ENCODE measurements around the gene SNAPIN. TPM values are rescaled to one million over a fixed set of nuclear protein-coding genes. Genes with fewer than 3 reads are reported as not detected.

SNAPIN gene
- total RNA-seq, 1 donor, result 46.0 TPM

DNA sequence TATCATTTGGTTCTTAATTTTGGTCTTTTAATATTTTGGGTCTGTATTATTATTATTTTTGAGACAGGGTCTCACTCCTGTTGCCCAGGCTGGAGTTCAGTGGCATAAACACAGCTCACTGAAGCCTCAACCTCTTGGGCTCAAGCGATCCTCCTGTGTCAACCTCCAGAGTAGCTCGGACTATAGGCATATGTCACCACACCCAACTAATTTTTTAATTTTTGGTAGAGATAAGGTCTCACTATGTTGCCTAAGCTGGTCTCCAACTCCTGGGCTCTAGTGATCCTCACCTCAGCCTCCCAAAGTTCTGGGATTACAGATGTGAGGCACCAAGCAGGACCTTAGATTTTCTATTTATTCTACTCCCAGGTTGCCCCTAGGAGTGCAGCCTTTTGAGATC, 15.0 kb downstream of the SNAPIN start:
- DNase-seq (ENCODE audit: low read depth in 2 of 3, low spot score in 2 of 3), result no peak

DNA sequence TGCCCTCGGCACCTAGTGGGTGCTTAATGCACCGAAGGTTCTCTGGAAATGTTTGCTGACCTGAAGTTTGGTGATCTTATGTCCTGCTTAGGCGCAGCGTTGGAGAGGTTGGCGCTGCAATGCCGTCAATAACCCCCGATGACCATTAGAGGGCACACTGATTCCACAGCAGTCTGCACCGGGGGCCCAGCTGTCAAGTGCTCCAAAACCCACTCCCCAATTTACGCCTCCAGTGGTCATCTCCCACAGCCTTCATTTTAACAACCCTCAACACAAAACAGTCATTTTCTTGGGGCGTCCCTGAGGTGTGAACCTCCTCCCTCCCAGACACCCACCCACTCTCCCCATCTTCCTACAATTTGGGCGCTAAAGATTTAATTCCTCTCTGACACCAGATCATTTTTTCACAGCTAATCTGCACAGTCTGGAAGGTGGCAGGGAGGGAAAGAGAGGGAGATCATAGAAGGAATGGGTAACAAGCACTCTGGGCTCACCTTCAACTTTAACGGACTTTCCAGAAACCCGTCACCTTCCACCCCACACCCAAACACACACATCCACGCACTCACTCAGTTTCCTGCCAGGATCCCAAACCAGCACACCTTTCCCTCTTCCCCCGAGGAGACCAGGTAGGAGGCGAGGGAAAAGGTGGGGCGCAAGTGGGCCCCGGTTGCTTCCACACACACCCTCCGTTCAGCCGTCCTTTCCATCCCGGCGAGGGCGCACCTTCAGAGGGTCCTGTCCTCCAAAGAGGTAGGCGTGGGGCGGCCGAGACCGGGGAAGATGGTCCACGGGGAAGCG, 19.4 kb downstream of the SNAPIN start:
- peak in 2 of 3 donors; percentile 37 to 60 for DNase-seq (ENCODE audit: low read depth in 2 of 3, low spot score in 2 of 3)

DNA sequence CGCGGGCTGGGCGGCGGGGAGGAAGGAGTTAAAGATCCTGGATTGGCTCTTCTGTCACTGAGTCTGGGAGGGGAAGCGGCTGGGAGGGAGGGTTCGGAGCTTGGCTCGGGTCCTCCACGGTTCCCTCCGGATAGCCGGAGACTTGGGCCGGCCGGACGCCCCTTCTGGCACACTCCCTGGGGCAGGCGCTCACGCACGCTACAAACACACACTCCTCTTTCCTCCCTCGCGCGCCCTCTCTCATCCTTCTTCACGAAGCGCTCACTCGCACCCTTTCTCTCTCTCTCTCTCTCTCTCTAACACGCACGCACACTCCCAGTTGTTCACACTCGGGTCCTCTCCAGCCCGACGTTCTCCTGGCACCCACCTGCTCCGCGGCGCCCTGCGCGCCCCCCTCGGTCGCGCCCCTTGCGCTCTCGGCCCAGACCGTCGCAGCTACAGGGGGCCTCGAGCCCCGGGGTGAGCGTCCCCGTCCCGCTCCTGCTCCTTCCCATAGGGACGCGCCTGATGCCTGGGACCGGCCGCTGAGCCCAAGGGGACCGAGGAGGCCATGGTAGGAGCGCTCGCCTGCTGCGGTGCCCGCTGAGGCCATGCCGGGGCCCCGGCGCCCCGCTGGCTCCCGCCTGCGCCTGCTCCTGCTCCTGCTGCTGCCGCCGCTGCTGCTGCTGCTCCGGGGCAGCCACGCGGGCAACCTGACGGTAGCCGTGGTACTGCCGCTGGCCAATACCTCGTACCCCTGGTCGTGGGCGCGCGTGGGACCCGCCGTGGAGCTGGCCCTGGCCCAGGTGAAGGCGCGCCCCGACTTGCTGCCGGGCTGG, 20.2 kb downstream of the SNAPIN start, which contains the start of gene NPR1:
Gene NPR1, plus strand, starts transcription at position 170 of the 818 bp plus-strand sequence. Its CDS starts 421 bp downstream, at position 591.
- DNase-seq (ENCODE audit: low read depth in 2 of 3, low spot score in 2 of 3), result peak in 1 of 3 donors; percentile 15

DNA sequence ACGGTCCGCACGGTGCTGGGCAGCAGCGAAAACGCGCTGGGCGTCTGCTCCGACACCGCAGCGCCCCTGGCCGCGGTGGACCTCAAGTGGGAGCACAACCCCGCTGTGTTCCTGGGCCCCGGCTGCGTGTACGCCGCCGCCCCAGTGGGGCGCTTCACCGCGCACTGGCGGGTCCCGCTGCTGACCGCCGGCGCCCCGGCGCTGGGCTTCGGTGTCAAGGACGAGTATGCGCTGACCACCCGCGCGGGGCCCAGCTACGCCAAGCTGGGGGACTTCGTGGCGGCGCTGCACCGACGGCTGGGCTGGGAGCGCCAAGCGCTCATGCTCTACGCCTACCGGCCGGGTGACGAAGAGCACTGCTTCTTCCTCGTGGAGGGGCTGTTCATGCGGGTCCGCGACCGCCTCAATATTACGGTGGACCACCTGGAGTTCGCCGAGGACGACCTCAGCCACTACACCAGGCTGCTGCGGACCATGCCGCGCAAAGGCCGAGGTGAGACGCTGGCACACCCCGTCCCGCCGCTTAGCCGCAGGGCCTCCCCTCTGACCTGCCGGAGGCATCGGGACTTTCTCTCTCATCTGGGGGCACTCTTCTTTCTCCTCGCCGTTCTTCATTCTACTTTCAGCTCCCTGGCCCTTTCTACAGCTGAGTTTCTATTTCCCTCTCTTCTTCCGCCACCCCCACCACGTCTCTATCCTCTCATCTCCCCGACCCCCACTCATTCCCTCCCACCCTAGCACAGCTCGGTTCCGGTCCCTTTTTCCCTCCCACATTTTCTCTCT, 21.0 kb downstream of the SNAPIN start:
- DNase-seq (ENCODE audit: low read depth in 2 of 3, low spot score in 2 of 3), result peak in 1 of 3 donors; percentile 43

DNA sequence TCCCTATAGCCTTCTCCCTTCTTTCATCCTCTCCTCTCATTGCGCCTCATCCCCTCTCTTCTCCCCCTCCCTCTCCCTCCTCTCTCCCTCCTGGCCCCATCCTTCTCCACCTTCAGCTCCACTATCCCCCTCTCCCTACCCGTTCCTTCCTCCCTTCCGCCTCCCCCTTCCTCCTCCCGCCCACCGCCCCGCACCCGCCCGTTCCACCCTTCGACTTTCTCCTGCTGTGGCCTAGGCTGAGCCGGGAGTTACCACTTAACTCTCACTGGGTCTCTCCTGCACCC, 21.6 kb downstream of the SNAPIN start:
- DNase-seq (ENCODE audit: low read depth in 2 of 3, low spot score in 2 of 3), result no peak

DNA sequence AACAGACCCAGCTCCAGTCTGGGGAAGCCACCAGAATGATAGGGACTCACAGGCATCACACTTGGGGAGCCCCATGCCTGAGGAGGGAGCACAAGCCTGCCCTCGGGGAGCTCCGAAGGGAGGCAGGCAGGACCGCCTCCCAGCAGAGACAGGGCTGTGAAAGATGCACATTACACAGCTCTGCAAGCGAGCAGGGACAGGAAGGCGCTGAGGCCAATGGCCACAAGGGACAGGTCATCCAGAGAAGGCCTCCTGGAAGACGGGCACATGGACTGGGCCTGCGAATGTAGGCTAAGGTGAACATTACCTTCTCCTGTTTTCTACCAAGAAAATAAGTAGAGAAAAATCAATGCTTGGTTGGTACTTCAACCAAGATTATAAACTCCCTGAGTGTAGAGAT, 24.2 kb downstream of the SNAPIN start:
- DNase-seq (ENCODE audit: low read depth in 2 of 3, low spot score in 2 of 3), result no peak

DNA sequence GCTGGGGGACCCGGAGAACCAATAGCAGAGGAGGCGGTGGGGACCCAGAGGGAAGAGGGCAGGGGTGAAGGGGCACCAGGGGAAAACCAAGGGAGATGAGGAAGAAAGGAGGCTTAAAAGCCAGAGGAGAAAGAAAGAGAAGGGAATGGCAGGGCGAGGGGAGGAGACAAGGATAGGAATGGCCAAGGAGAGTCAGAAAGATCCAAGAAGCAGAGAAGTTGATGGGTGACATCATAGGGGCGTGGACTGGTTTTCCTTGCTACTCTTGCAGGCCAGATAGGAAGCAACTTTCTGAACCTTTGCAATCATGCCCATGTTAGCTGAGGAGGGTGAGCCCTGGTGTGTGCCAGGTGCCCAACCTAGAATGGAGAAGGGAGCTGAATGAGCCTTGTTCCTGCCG, 25.4 kb downstream of the SNAPIN start:
- DNase-seq (ENCODE audit: low read depth in 2 of 3, low spot score in 2 of 3), result no peak

DNA sequence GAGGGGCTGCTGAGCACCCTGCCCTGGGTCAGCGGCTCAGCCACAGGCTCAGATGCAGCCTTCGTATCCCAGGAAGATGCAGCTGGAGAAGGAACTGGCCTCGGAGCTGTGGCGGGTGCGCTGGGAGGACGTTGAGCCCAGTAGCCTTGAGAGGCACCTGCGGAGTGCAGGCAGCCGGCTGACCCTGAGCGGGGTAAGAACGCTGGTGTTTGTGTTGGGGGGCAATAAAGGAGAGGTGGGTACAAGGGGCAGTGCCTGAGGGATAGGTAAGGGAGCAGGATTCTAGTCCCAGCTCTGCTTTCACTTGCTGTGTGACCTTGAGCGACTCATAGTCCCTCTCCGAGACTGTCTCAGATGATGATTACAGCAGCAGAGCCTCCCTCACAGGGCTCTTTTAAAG, 26.4 kb downstream of the SNAPIN start:
- no peak for DNase-seq (ENCODE audit: low read depth in 2 of 3, low spot score in 2 of 3)

DNA sequence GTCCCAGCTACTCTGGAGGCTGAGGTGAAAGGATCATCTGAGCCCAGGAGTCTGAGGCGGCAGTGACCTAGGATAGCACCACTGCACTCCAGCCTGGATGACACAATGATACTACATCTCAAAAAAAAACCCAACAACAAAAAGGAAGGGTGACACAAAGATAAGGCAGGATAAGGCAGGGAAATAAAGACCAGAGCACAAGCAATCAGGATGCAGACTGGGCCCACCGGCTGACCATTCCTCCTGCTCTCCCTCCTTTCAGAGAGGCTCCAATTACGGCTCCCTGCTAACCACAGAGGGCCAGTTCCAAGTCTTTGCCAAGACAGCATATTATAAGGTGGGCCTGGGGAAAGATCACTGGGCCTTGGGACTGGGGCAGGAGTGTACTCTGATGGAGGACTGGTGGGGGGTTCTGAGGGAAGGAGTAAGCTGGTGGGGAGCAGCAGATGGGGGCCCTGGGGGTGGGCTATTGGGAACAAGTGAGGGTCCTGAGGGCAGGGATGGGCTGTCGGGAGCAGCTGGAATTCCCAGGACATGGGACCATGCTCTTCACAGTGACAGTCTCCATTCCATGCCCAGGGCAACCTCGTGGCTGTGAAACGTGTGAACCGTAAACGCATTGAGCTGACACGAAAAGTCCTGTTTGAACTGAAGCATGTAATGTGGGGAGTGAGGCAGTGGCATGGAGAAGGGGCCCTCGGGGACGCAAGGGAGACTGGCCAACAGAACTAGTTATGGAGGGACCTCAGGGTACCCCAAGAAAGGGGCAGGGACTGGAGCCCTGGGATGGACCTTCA, 27.2 kb downstream of the SNAPIN start:
- no peak for DNase-seq (ENCODE audit: low read depth in 2 of 3, low spot score in 2 of 3)

DNA sequence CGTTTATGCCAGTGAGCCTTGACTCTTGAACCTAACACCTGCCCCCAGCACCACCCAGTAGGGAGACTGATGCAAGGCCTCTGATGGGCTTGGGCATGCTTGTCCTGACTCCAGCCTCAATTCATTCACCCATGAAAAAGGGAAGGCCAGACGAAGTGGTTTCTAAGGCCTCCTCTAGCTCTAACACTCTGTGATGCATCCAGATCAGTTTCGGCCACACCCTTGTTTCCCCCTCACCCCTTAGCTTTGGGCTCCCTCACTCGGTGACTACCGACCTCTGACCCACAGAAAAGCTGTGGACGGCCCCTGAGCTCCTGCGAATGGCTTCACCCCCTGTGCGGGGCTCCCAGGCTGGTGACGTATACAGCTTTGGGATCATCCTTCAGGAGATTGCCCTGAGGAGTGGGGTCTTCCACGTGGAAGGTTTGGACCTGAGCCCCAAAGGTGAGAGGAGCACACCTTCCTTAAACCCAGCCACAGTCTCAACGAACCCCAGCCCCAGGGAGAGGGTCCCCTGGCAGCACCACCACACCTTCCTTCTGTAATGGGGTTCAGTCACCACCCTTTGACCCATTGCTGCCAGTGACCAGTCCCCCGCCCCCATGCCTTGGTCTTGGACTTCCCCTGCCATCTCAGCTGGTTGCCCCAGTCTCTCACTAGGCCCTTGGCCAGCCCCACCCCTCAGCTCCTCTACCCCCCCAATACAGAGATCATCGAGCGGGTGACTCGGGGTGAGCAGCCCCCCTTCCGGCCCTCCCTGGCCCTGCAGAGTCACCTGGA, 29.0 kb downstream of the SNAPIN start:
- DNase-seq (ENCODE audit: low read depth in 2 of 3, low spot score in 2 of 3), result no peak

DNA sequence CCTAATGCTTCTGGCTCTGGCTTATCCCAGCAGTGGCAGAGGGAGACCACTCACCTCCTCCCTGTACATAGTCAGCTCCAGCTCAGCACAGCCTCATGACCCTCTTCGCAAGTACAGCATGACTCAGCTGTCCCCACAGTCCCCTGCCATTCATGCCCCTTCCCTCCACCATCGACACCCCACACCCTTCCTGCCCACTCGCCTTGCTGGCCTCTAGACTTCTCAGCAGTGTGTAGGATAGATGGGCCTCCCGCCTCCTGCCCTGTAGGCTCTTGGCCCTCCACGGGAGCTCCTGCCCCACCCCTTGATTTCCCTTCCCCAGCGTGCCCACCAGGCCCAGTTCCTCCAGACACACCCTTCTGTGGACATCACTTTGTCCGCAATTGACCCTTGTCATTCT, 29.8 kb downstream of the SNAPIN start:
- no peak for DNase-seq (ENCODE audit: low read depth in 2 of 3, low spot score in 2 of 3)

DNA sequence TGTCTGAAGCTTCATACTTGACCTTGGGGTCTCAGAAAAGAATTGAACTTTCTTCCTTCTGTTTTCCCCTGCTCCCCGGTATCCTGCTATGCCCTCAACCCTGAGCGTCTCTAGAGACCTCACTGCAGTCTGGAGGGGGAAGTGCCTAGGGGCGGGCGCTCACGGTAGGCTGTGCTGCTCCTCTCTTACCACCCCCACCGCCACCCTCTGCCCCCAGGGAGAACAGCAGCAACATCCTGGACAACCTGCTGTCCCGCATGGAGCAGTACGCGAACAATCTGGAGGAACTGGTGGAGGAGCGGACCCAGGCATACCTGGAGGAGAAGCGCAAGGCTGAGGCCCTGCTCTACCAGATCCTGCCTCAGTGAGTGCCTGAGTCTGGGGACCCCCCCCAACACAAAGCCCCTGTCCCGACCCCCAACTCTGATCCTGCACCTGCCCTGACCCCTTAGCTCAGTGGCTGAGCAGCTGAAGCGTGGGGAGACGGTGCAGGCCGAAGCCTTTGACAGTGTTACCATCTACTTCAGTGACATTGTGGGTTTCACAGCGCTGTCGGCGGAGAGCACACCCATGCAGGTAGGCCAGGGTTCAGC, 30.3 kb downstream of the SNAPIN start:
- DNase-seq (ENCODE audit: low read depth in 2 of 3, low spot score in 2 of 3), result no peak

DNA sequence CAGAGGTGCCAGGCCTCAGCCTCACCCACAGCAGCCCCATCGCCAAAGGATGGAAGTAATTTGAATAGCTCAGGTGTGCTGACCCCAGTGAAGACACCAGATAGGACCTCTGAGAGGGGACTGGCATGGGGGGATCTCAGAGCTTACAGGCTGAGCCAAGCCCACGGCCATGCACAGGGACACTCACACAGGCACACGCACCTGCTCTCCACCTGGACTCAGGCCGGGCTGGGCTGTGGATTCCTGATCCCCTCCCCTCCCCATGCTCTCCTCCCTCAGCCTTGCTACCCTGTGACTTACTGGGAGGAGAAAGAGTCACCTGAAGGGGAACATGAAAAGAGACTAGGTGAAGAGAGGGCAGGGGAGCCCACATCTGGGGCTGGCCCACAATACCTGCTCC, 35.0 kb downstream of the SNAPIN start:
- no peak for DNase-seq (ENCODE audit: low read depth in 2 of 3, low spot score in 2 of 3)

DNA sequence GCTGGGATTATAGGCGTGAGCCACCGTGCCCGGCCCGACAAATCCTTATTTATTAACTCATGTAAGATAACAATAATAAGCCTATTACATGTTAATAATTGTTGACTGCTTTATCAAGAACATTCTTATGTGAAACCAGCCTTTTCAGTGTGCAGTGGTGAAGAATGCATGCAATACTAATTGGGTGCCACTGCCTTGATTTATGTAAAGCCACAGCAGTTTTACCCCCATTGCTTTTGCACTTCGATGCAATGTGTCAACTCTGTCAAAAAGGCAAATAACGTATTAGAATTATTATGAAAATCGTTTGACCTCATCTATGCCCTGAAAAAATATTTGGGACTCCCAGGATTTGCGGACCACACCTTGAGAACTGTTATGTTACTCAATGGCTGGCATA, 38.2 kb downstream of the SNAPIN start:
- no peak for DNase-seq (ENCODE audit: low read depth in 2 of 3, low spot score in 2 of 3)

DNA sequence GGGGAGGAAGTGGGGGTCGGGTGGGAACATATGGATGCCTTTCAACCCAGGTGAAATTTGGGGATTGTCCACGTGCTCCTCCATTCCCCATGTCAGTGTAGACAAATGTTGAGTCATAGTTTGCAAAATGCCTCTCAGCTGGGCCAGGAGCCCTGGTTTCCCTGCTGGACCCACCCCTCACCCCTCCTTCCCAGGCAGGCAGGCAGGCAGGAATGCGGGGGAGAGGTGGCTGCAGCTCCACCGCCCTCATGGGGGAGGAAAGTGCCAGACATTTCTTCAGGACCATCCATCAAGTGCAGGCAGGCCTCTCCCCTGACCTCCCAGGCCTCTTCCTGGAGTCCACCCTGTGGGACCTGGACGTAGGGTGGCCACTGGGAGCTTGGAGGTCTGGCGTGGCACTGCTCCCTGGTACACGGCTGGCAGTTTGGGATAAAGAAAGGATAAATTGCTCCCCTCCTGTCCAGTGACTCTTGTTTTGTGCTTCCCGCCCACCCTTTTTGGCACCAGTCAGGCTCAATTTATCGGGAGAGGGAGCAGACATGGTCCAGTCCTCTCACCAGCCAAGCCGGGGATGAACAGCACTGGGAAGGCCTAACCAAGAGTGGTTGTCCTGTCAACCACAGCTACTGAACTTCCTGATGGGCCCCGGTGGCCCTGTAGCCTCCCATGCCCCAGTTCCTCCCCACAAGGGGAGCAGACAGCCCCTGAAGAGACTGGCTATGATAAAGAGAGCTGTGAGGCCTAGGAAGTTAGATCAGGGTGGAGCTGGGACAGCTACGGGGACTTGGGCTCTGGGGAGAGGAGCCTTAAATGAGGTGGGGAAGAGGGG, 38.9 kb downstream of the SNAPIN start:
- peak in 1 of 3 donors; percentile 18 for DNase-seq (ENCODE audit: low read depth in 2 of 3, low spot score in 2 of 3)

DNA sequence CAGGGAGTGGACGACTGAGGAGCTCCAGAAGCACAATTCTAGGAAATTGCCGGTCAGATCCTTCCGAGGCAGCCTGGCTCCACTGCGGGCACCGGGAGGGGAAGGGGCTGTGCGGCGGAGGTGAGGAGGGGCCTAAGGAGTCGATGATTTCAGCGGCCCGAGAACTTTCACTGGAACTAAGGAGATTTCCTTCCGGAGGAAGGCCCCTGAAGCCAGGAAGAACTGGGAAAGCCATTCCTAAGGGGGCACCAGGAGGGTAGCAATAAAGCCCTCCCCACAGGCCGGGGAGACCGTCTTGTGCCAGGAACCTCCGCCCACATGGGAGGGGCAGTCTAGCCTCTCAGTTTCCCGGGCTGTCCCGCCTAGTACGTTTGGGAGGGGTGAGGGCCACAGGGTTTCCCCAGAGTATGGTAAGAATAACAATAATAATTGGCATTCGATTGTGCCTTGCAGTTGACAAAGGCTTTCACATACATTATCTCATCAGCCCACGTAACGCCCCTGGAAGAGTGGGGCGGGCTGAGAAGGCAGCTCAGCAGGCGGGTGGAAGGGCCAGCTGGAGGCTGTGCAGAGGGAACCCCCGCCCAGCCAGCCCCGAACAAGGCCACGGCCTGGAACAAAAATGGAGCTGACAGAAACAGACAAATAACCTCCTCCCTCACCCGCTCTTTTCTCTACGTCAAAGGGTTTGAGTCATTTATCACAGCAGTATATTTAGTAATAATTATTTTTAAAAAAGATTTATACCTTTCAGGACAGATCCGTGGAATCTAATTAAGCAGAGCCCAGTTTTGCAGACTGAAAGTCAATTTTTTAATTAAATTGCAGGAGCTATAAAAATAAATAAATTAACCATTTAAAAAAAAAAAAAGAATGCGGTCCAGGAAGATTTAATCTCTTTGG, 39.8 kb downstream of the SNAPIN start:
- DNase-seq (ENCODE audit: low read depth in 2 of 3, low spot score in 2 of 3), result peak in 2 of 3 donors; percentile 39 to 69

DNA sequence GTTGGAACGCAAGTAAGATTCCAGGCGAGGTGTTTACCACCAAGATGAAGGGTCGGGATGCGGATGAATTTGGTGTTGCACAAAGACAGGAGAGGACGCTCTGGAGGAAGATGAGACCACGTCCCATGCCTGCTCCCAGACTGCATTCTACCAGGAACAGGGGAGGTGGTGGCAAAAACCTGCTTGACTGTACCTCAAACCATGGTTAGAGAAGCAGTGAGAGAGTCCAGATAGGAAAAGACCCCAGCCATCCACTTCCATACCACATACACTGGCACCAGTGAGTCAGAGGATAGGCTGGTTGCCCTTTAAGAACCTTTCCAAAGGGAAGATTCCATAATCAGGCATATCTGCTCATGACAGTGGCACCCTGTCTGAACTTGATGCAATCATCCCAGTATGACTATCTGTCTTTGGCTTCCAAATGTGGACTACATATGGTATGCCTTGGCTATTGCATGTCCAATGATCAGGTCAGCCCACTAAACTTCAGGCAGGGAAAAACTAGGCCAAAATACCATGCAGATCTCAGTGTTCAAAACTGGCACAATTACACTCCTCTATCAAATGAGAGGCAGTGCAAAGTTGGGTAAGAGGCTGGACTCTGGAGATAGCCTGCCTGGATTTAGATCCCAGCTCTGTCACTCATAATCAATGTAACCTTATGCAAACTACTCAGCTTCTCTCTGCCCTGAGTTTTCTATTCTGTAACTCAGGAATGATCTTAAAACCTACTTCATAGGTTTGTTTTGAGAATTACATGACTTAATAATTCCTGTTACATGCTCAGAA, 40.6 kb downstream of the SNAPIN start:
- no peak for DNase-seq (ENCODE audit: low read depth in 2 of 3, low spot score in 2 of 3)
